Measurements from ENCODE around the gene PTPN20. TPM values are rescaled to one million over a fixed set of nuclear protein-coding genes. Genes with fewer than 3 reads are reported as not detected.

The PTPN20 gene
- total RNA-seq, 1 experiment from 2014 or later, result 0.96 TPM

- ATAC-seq (no peak), DNase-seq (ENCODE audit: low spot score) (no peak)
- ChIA-PET CTCF (interaction anchor here (1.4 kb wide), 2 partner anchors 59 to 218 kb away, joined by 3 to 5 read pairs; no protein-coding TSS in a partner anchor), POLR2A (no interaction called here)
- no peaks in the 10 kb centered on the region for H3K36me3 Mint-ChIP-seq
- H3K9me3 Mint-ChIP-seq, result no peaks in the 10 kb centered on the region
- H3K4me3 Mint-ChIP-seq, result no peak overlapping the region
- H3K27ac Mint-ChIP-seq, result no peak overlapping the region
- H3K27me3 Mint-ChIP-seq (ENCODE audit: low read depth), result no peaks in the 10 kb centered on the region; the same call in 1 of the 2 replicates
- H3K4me1 Mint-ChIP-seq, result no peaks in the 10 kb centered on the region
- TF ChIP-seq ZNF425 (CRISPR knock-in tag; conservative IDR thresholded peaks at IDR 0.05), result no peak
- TF ChIP-seq CDX4 (CRISPR knock-in tag; IDR thresholded peaks at IDR 0.05; ENCODE audit: borderline replicate concordance), result no peak
- no peak for TF ChIP-seq ZNF219 (CRISPR knock-in tag; IDR thresholded peaks at IDR 0.05; ENCODE audit: borderline replicate concordance)
- no peak for TF ChIP-seq RELA (CRISPR knock-in tag; IDR thresholded peaks at IDR 0.05; ENCODE audit: borderline replicate concordance)
- no peak for TF ChIP-seq CTCF (IDR thresholded peaks at IDR 0.05)
- TF ChIP-seq NFE2L1 (CRISPR knock-in tag; IDR thresholded peaks at IDR 0.05), result no peak
- TF ChIP-seq ESRRA (CRISPR knock-in tag; IDR thresholded peaks at IDR 0.05; ENCODE audit: borderline replicate concordance), result no peak
- no peak for TF ChIP-seq CREB1 (CRISPR knock-in tag; IDR thresholded peaks at IDR 0.05)
These were observed 140.6 kb downstream of the PTPN20 start for GRCh38 chr10:47051741-47052238.

Data from WTC11 (cell line).